Adrenal gland (tissue), 5 donors: Measurements from ENCODE around the gene GPR142.

ENCODE experiments used
- POLR2A ChIP-seq, 2 donors: fragments of 450-650 bp; IDR thresholded peaks; one replicate each; pipeline ENCODE4 v1.6.1; 2017; ENCODE audit warnings: antibody characterized with exemption in 2 of 2, mild to moderate bottlenecking in 2 of 2, moderate library complexity in 1 of 2
- TF ChIP-seq, protein P1 (sequence below), 6 experiments: fragments of 450-650 bp in 4 of 6; fragments of 200-600 bp in 2 of 6; sonication (generic) in 1 of 6; IDR thresholded peaks; 1 replicate in 5 of 6; 2 replicates in 1 of 6; pipeline versions ENCODE4 v1.5.1 to v1.8.0; 2016 to 2021; ENCODE audit warnings: antibody characterized with exemption in 6 of 6, mild to moderate bottlenecking in 2 of 6, moderate library complexity in 1 of 6
- donor health status: DM: no; HTN: no; CAD: no.

DNA sequence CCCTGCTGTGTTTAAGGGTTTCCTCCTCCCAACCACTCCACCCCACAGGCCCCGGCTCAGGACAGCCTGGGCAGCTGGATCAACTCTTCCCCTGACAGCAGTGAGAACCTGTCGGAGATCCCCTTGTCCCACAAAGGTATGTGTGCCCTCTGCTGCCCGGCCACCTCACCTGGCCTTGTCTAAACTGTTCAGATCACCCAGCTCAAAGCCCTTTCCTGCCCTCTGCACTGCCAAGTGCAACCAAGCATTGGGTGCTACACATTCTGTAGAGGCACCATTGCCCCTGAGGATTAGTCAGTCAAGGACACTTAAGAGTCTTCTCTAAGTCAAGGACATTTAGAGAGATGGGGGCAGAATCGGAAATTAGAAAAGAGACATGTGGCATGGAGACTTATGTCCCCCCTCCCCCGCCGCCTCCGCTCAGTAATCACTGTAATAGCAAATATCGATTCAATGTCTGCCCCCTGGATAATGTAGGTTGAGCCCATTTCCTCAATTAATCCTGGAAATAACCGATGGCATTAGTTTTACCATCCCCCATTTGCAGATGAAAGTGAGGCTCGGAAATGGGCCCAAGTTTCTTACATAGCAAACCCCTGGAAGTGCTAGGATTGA lies 13.8 kb upstream of the GPR142 start:
- TF ChIP-seq, protein P1, sequence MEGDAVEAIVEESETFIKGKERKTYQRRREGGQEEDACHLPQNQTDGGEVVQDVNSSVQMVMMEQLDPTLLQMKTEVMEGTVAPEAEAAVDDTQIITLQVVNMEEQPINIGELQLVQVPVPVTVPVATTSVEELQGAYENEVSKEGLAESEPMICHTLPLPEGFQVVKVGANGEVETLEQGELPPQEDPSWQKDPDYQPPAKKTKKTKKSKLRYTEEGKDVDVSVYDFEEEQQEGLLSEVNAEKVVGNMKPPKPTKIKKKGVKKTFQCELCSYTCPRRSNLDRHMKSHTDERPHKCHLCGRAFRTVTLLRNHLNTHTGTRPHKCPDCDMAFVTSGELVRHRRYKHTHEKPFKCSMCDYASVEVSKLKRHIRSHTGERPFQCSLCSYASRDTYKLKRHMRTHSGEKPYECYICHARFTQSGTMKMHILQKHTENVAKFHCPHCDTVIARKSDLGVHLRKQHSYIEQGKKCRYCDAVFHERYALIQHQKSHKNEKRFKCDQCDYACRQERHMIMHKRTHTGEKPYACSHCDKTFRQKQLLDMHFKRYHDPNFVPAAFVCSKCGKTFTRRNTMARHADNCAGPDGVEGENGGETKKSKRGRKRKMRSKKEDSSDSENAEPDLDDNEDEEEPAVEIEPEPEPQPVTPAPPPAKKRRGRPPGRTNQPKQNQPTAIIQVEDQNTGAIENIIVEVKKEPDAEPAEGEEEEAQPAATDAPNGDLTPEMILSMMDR (IDR thresholded peaks at IDR 0.05): no peak
- TF ChIP-seq POLR2A (IDR thresholded peaks at IDR 0.05): no peak
